GM19397 (cell line): Measurements from ENCODE around the gene ULK4.

ENCODE experiments used
- ATAC-seq: cut with Tn5 transposase; IDR thresholded peaks from one replicate; pipeline ENCODE4 v1.9.1; 2021; ENCODE audit warnings: mild to moderate bottlenecking, moderate library complexity; ENCODE audit not compliant: unreplicated experiment

ULK4 gene

DNA sequence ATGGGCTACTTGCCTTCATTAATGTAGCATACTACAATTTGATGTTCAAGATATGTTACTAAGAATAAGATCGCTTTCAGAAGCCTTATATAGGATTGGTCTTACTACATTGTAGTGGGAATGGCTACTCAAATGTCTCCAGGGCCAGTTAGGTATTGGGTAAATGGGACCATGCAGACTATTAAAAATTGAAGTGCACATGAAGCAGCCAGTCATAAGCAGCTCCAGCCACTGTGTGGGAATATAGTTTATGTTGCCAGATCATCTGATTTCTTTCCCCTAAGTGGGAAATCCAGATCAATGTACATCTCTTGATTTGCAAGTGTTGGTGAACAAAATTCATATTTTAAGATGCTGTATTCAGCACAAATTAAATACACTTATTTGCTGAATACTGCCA is 757.5 kb downstream of the ULK4 start:
- ATAC-seq, result no peak

DNA sequence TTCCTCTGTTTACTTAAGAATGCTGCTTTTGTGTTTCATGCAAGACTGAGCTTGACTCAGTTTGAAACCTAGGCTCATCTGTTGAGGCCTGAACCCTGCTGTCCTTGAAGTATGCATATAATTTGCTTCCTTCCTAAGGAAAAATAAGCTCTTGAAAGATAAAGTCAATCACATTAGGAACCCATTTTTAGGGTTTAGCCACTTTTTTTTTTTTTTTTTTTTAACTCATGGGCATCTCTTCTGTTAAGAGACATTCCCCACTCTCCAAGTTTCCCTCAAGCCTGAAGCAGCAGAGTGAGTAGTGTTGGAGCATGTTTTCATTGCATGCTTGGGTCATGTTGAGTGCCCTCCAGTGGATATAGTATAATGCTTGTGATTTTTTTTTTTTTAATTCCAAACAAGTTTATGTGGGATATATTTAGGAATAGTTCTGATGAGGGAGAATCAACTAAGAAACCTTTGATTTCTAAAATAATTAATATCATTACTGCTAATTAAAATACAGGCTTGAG is 759.0 kb downstream of the ULK4 start:
- no peak for ATAC-seq

DNA sequence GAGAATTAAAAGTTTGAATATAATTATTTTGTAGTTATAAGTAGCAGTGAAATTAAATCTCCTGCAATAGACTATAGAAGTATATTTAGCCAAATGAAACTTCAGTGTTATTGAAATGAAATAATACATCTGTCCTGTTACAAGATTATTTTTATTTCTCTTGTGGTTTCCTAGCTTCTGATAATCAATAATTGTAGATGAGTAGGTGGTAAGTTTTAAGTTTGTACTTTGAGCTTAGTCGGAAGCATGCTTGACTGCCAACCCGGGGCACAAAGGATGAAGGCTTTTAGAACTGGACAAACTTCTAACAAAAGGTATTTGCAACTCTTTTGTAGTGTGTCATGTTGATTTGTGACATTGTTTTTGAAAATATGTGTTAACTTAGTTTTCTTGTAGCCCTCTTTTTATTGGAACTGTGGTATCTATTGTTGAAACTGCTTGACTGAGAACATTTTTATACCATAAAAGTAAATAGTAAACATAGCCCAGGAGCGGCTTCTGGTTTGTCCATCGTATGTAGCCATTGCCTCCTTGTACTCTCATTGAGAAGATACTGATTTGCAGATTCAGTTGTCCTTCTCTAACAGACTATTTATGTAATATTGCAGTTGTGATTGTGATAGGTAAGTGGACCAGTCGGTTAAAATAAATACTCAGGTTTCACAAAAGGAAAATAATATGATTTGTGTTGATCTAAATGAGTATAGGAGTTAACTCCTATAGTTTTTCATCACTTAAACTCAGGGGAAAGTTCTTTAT is 759.6 kb downstream of the ULK4 start:
- ATAC-seq, result no peak

DNA sequence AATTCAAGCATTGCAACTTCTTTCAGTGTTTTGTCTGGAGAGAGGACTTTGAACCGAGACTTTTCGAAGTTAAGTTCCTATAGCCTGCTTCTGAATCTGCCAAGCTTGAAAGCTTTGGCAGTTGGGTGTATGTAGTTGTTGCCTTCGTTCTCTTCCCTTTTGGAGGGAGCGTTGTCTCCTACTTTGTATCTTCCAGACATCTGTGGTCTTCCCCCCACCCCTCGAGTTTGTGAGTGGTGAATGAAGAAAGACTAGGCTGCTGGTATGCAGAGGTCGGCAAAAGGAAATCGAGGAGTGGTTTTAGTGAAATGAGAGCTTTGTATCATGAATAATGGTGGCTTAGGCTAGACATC is 761.3 kb downstream of the ULK4 start:
- no peak for ATAC-seq

DNA sequence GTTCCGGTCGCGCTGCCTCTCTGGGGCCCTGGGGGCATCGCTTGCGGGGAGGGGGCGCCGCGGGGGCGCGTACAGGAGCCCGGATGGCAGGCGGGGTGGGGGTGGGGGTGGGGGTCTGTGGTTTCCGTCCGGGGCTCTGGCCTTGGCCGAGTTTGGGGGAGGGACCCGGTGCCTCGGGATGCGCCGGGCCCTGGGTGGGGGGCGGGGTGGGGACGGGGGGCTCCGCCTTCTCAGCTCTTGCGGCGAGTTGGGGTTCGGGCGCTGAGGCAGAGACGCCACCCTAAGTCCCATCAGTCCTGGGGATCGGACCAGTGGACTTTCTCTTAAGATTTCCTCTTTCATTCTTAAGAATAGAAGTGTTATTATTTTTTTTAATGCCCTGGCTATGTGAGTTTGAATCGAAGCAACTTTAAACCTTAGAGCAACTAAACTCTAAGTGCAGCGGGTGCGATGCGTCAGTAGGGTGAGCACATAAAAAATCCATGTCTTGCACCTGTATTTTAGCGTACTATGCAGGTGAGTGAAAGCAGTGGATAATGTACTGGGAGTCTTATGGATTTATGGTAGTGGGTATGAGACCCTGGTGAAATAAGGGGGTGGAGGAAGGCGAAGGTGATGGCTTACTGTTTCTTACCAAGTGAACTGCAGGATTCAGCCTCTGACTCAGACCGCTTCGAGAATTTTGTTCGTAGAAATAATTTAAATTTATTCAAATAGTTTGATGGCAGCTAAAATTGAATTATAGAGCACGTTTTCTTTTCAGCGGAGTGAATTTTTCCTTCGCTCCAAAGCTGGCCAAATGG is 761.8 kb downstream of the ULK4 start:
- ATAC-seq, result peak; percentile 18

DNA sequence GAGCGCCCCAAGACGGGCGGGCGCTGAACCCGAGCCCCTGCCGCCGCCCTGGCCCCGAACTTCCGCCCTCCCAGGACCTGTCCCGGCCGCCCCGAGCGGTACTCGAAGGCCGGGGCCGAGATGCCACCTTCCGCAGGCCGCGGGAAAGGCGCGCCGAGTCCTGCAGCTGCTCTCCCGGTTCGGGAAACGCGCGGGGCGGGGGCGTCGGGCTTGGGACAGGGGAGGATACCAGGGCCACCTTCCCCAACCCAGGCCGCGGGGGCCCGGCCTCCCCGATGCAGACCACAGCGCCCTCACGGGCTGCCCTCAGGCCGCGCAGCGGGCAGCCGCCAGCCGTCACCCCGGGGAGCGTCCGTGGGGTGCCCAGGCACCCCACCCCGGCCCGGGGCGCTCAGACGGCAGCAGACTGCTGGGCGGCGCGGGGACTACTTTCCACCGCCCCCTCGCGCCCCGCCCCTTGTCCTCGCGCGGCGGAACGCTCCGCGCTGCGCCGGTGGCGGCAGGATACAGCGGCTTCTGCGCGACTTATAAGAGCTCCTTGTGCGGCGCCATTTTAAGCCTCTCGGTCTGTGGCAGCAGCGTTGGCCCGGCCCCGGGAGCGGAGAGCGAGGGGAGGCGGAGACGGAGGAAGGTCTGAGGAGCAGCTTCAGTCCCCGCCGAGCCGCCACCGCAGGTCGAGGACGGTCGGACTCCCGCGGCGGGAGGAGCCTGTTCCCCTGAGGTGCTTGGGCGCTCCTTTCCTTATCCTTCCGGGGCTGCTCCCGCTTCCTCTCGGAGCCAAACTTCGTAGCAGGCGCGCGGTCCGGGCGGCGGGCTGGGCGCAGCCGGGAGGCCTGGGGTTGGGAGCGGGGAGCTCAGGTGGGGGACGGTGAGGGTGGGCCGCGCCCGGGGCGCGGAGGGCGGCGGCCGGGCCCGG is 762.7 kb downstream of the ULK4 start, which contains the start of gene CTNNB1:
CTNNB1 (plus strand) TSS at position 556 of the 916 bp plus-strand sequence. CDS start 24,564 bp downstream, outside the sequence.
- peak; percentile 76 for ATAC-seq

DNA sequence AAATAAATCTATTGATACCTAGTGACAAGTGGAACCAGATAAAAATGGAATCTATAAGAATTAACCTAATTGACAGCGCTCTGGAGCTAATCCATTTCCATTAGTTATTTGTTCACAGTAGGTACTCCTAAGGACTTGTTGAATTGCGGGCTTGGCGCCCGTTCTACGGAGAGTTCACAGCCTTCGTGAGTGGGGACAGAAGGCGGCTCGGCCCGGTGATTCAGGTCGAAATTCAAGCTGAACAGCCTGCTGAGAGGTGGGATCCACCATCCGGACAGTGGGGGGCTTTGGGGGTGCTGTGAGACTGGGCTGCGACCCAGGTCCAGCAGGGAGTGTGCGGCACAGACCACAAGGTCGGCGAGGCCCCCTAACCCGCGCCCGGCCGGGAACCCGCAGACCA is 763.4 kb downstream of the ULK4 start:
- no peak for ATAC-seq

DNA sequence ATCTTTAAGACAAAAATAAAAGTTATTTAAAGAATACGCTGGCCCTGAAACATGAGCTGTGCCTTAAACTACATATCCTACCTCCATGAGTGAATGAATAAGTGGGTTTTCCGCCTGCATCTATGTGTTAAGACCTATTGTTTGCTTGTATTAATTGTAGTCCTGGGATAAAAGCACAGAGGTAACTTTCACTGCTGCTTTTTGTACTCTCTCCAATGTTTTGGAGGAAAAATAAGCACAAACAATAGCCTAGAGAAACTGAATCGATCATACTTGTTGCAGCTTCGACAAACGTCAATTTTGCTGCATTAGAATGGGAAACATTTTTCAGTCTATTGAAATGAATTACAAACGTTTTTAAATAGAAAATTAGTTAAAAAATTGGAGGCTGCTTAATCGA is 763.9 kb downstream of the ULK4 start:
- no peak for ATAC-seq
